HCT116 (cell line): ENCODE results near the gene SPIRE1. TPM values are rescaled to one million over a fixed set of nuclear protein-coding genes. Genes with fewer than 3 reads are reported as not detected.

Experiments used
- ATAC-seq: fragments of 200-7000 bp; cut with Tn5 transposase; 2 replicates; pipeline ENCODE4 v1.9.1; 2020; ENCODE audit warnings: mild to moderate bottlenecking, moderate library complexity
- BruUV-seq: library from RNA; stranded (reverse); fragments of 400-500 nt; replicated peaks from 2 replicates; lab custom pipeline; 2021; lab: Mats Ljungman, UMichigan
- CTCF ChIA-PET: fragments of 300-600 bp; sonication (Branson Sonifier 250); formaldehyde crosslinking; loops from one replicate; lab custom pipeline; 2021; ENCODE audit warnings: antibody characterized with exemption; lab: Charles Lee
- POLR2A ChIA-PET: fragments of 300-600, 350-600 bp; sonication (Branson Sonifier 250); formaldehyde crosslinking; loops from one replicate; lab custom pipeline; 2021; ENCODE audit warnings: antibody characterized with exemption; lab: Charles Lee
- RAD21 ChIA-PET, 2 experiments: fragments of 300-600 bp; sonication (Branson Sonifier 250); formaldehyde crosslinking; loops; one replicate each; lab custom pipeline; 2023; ENCODE audit warnings: low total read pairs in 2 of 2; ENCODE audit not compliant: uncharacterized antibody in 2 of 2, unreplicated experiment in 2 of 2, low non-redundant PET in 1 of 2; lab: Charles Lee
- DNase-seq: peaks from one replicate; pipeline ENCODE4 v3.0.0-alpha.2; 2010; ENCODE audit warnings: low read depth, low spot score
- H2AFZ ChIP-seq: fragments of 200-600 bp; shearing (Covaris generic), sonication (generic); 2 replicates; pipeline ENCODE4 v1.6.1; 2017; ENCODE audit warnings: low read depth, mixed run types, mixed read lengths, antibody characterized with exemption, low read length; ENCODE audit not compliant: poor library complexity, severe bottlenecking
- H3K27ac ChIP-seq: 2 replicates; pipeline ENCODE4 v1.5.1; 2012; ENCODE audit warnings: low read depth, low read length
- H3K27me3 ChIP-seq: fragments of 200-600 bp; sonication (generic); 2 replicates; pipeline ENCODE4 v1.6.1; 2016; ENCODE audit warnings: mixed run types, low read length, mixed read lengths; ENCODE audit not compliant: insufficient read depth
- H3K36me3 ChIP-seq, 2 experiments: fragments of 200-500 bp in 1 of 2; fragments of 200-600 bp in 1 of 2; sonication (Bioruptor generic) in 1 of 2; sonication (generic) in 1 of 2; 2 replicates each; pipeline versions ENCODE4 v1.5.1 to v1.6.1; 2014 to 2016; ENCODE audit warnings: low read length in 2 of 2, inconsistent platforms in 1 of 2, mixed read lengths in 1 of 2, mixed run types in 1 of 2; ENCODE audit not compliant: insufficient read depth in 2 of 2, control insufficient read depth in 1 of 2
- H3K4me1 ChIP-seq, 2 experiments: fragments of 200-600 bp in 1 of 2; sonication (generic) in 1 of 2; 2 replicates each; pipeline versions ENCODE4 v1.5.1 to v1.6.1; 2012 to 2017; ENCODE audit warnings: low read length in 2 of 2, inconsistent platforms in 1 of 2, mild to moderate bottlenecking in 1 of 2, mixed read lengths in 1 of 2, mixed run types in 1 of 2, moderate library complexity in 1 of 2; ENCODE audit not compliant: insufficient read depth in 2 of 2, control insufficient read depth in 1 of 2
- H3K4me2 ChIP-seq: fragments of 200-600 bp; sonication (generic); 2 replicates; pipeline ENCODE4 v1.6.1; 2017; ENCODE audit warnings: mixed run types, low read length, mixed read lengths
- H3K4me3 ChIP-seq, 2 experiments: fragments of 200-600 bp in 1 of 2; sonication (generic) in 1 of 2; replicated peaks in 1 of 2; 2 replicates each; pipeline ENCODE4 v1.5.1; 2011 to 2016; ENCODE audit warnings: low read length in 2 of 2, control low read depth in 1 of 2, low read depth in 1 of 2, mild to moderate bottlenecking in 1 of 2, mixed read lengths in 1 of 2, mixed run types in 1 of 2
- H3K79me2 ChIP-seq: fragments of 200-600 bp; sonication (generic); 2 replicates; pipeline ENCODE4 v1.6.1; 2017; ENCODE audit warnings: mild to moderate bottlenecking, mixed run types, low read length, moderate library complexity, mixed read lengths; ENCODE audit not compliant: insufficient read depth
- H3K9ac ChIP-seq: fragments of 200-600 bp; sonication (generic); 2 replicates; pipeline ENCODE4 v1.6.1; 2016; ENCODE audit warnings: low read length, mixed read lengths
- H3K9me2 ChIP-seq: fragments of 200-600 bp; sonication (generic), shearing (Covaris generic); 2 replicates; pipeline ENCODE4 v1.6.1; 2017; ENCODE audit warnings: mixed run types, mild to moderate bottlenecking, moderate library complexity; ENCODE audit not compliant: insufficient read depth
- H3K9me3 ChIP-seq, 2 experiments: fragments of 200-500 bp in 1 of 2; fragments of 200-600 bp in 1 of 2; sonication (Bioruptor generic) in 1 of 2; sonication (generic) in 1 of 2; 2 replicates each; pipeline ENCODE4 v1.6.1; 2014 to 2017; ENCODE audit warnings: low read length in 2 of 2, mixed read lengths in 2 of 2, inconsistent platforms in 1 of 2, low read depth in 1 of 2, mild to moderate bottlenecking in 1 of 2, mixed run types in 1 of 2, moderate library complexity in 1 of 2; ENCODE audit not compliant: control insufficient read depth in 1 of 2, insufficient read depth in 1 of 2
- H4K20me1 ChIP-seq: fragments of 200-600 bp; sonication (generic), shearing (Covaris generic); 2 replicates; pipeline ENCODE4 v1.6.1; 2017; ENCODE audit warnings: mixed run types, mild to moderate bottlenecking, moderate library complexity; ENCODE audit not compliant: insufficient read depth
- CBX3 ChIP-seq: IDR thresholded peaks from 2 replicates; pipeline ENCODE4 v1.6.1; 2012; ENCODE audit warnings: low read depth
- CEBPB ChIP-seq: IDR thresholded peaks from 2 replicates; pipeline ENCODE4 v1.6.1; 2012; ENCODE audit warnings: low read depth
- EGR1 ChIP-seq: IDR thresholded peaks from 2 replicates; pipeline ENCODE4 v1.6.1; 2012; ENCODE audit warnings: low read depth
- EZH2phosphoT487 ChIP-seq: fragments of 200-600 bp; IDR thresholded peaks from 2 replicates; pipeline ENCODE4 v1.6.1; 2018; ENCODE audit warnings: antibody characterized with exemption, borderline replicate concordance
- FOSL1 ChIP-seq: IDR thresholded peaks from 2 replicates; pipeline ENCODE4 v1.6.1; 2012; ENCODE audit warnings: low read depth
- JUND ChIP-seq: IDR thresholded peaks from 2 replicates; pipeline ENCODE4 v1.6.1; 2012
- POLR2A ChIP-seq: IDR thresholded peaks from 2 replicates; pipeline ENCODE4 v1.7.0; 2011; ENCODE audit warnings: borderline replicate concordance; ENCODE audit not compliant: insufficient read depth, insufficient read length; ENCODE audit errors: extremely low read depth
- POLR2AphosphoS5 ChIP-seq: IDR thresholded peaks from 2 replicates; pipeline ENCODE4 v1.6.1; 2011; ENCODE audit warnings: mild to moderate bottlenecking, low read depth, low read length, moderate library complexity
- SP1 ChIP-seq: IDR thresholded peaks from 2 replicates; pipeline ENCODE4 v1.6.1; 2012; ENCODE audit warnings: low read depth
- SRF ChIP-seq: IDR thresholded peaks from 2 replicates; pipeline ENCODE4 v1.6.1; 2012; ENCODE audit warnings: low read depth
- TCF7L2 ChIP-seq: IDR thresholded peaks from 2 replicates; pipeline ENCODE4 v1.7.0; 2011; ENCODE audit warnings: borderline replicate concordance, inconsistent platforms; ENCODE audit not compliant: insufficient read depth, insufficient read length; ENCODE audit errors: extremely low read depth
- YY1 ChIP-seq: IDR thresholded peaks from 2 replicates; pipeline ENCODE4 v1.6.1; 2011; ENCODE audit warnings: low read length, low read depth, moderate library complexity, mild to moderate bottlenecking; ENCODE audit not compliant: insufficient replicate concordance; ENCODE audit errors: extremely low read depth
- ZNF274 ChIP-seq: fragments of 200-500 bp; sonication (Bioruptor generic); IDR thresholded peaks from 2 replicates; pipeline ENCODE4 v1.6.1; 2014; ENCODE audit warnings: mild to moderate bottlenecking, low read depth, low read length, inconsistent platforms
- intact Hi-C: fragments of 100-400 bp; cut with micrococcal nuclease; formaldehyde crosslinking; loops from 2 replicates; pipeline ENCODE4 v1.10.0; 2022
- total RNA-seq: library from RNA; stranded (reverse); gene quantifications from one replicate; pipeline ENCODE4 v1.2.1, GENCODE V29; 2021; ENCODE audit not compliant: unreplicated experiment
- TF ChIP-seq, protein P1 (sequence below): IDR thresholded peaks from 2 replicates; pipeline ENCODE4 v1.6.1; 2012; ENCODE audit warnings: low read depth
- TF ChIP-seq, protein P2 (sequence below): IDR thresholded peaks from 2 replicates; pipeline ENCODE4 v1.6.1; 2011; ENCODE audit warnings: mild to moderate bottlenecking, low read length, moderate library complexity; ENCODE audit not compliant: insufficient replicate concordance; ENCODE audit errors: extremely low read depth
- TF ChIP-seq, protein P3 (sequence below): IDR thresholded peaks from 2 replicates; pipeline ENCODE4 v1.6.1; 2012
- TF ChIP-seq, protein P4 (sequence below), 3 experiments: fragments of 200-600 bp in 1 of 3; sonication (generic) in 1 of 3; IDR thresholded peaks in 2 of 3; conservative IDR thresholded peaks in 1 of 3; 2 replicates each; pipeline ENCODE4 v1.5.1; 2012 to 2017; ENCODE audit warnings: low read depth in 2 of 3, low read length in 2 of 3, antibody characterized with exemption in 1 of 3, borderline replicate concordance in 1 of 3, control low read depth in 1 of 3, mild to moderate bottlenecking in 1 of 3, mixed read lengths in 1 of 3, mixed run types in 1 of 3, moderate library complexity in 1 of 3; ENCODE audit not compliant: insufficient read depth in 1 of 3
- TF ChIP-seq, protein P5 (sequence below): IDR thresholded peaks from 2 replicates; pipeline ENCODE4 v1.6.1; 2012

Gene SPIRE1
- total RNA-seq, 1 experiment from 2014 or later: 26.6 TPM

DNA sequence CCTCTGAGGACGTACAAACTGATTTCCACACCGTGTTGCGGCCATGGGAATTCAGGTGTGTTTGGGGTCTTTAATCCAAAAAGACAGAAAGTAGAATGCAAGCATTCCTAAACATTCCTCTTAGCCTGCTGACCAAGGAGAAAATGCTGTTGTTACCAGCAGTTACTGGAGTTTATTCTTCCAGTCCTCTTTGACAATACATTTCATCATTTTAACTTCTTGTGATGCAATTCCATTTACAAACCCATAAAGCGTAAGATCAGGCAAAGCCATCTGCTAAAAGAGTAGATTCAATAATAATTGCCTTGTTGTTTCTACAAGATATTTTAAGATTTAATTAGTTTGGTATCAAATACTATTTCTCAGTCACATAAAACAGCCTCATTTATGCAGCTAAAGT is 32.7 kb downstream of the SPIRE1 start:
- H3K4me1 ChIP-seq: 0 out of 4 replicates have a peak, but pooled peaks cover 0 to 6% of the 10 kb centered on the region in 2 experiments
- ChIA-PET CTCF (no interaction called here), RAD21 (no interaction called here), POLR2A (no interaction called here)
- no peaks in the 10 kb centered on the region for H3K27me3 ChIP-seq
- H3K27ac ChIP-seq: no peak overlapping the region
- no peak for DNase-seq
- H3K36me3 ChIP-seq: no peaks in the 10 kb centered on the region
- no peaks in the 10 kb centered on the region for H3K79me2 ChIP-seq
- ATAC-seq: no peak
- no peaks in the 10 kb centered on the region for H3K9me3 ChIP-seq
- H4K20me1 ChIP-seq: no peaks in the 10 kb centered on the region
- no TSS peak for BruUV-seq
- no peaks in the 10 kb centered on the region for H3K9me2 ChIP-seq
- TF ChIP-seq TCF7L2 (no peak), CBX3 (no peak), FOSL1 (no peak), SRF (no peak), JUND (no peak), EGR1 (no peak), CEBPB (no peak), ZNF274 (no peak), SP1 (no peak), POLR2AphosphoS5 (no peak), YY1 (no peak), EZH2phosphoT487 (no peak), POLR2A (no peak)
- TF ChIP-seq, protein P1, sequence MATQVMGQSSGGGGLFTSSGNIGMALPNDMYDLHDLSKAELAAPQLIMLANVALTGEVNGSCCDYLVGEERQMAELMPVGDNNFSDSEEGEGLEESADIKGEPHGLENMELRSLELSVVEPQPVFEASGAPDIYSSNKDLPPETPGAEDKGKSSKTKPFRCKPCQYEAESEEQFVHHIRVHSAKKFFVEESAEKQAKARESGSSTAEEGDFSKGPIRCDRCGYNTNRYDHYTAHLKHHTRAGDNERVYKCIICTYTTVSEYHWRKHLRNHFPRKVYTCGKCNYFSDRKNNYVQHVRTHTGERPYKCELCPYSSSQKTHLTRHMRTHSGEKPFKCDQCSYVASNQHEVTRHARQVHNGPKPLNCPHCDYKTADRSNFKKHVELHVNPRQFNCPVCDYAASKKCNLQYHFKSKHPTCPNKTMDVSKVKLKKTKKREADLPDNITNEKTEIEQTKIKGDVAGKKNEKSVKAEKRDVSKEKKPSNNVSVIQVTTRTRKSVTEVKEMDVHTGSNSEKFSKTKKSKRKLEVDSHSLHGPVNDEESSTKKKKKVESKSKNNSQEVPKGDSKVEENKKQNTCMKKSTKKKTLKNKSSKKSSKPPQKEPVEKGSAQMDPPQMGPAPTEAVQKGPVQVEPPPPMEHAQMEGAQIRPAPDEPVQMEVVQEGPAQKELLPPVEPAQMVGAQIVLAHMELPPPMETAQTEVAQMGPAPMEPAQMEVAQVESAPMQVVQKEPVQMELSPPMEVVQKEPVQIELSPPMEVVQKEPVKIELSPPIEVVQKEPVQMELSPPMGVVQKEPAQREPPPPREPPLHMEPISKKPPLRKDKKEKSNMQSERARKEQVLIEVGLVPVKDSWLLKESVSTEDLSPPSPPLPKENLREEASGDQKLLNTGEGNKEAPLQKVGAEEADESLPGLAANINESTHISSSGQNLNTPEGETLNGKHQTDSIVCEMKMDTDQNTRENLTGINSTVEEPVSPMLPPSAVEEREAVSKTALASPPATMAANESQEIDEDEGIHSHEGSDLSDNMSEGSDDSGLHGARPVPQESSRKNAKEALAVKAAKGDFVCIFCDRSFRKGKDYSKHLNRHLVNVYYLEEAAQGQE: no peak
- TF ChIP-seq, protein P2, sequence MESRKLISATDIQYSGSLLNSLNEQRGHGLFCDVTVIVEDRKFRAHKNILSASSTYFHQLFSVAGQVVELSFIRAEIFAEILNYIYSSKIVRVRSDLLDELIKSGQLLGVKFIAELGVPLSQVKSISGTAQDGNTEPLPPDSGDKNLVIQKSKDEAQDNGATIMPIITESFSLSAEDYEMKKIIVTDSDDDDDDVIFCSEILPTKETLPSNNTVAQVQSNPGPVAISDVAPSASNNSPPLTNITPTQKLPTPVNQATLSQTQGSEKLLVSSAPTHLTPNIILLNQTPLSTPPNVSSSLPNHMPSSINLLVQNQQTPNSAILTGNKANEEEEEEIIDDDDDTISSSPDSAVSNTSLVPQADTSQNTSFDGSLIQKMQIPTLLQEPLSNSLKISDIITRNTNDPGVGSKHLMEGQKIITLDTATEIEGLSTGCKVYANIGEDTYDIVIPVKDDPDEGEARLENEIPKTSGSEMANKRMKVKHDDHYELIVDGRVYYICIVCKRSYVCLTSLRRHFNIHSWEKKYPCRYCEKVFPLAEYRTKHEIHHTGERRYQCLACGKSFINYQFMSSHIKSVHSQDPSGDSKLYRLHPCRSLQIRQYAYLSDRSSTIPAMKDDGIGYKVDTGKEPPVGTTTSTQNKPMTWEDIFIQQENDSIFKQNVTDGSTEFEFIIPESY: no peak
- TF ChIP-seq, protein P3, sequence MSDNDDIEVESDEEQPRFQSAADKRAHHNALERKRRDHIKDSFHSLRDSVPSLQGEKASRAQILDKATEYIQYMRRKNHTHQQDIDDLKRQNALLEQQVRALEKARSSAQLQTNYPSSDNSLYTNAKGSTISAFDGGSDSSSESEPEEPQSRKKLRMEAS: no peak
- TF ChIP-seq, protein P4, sequence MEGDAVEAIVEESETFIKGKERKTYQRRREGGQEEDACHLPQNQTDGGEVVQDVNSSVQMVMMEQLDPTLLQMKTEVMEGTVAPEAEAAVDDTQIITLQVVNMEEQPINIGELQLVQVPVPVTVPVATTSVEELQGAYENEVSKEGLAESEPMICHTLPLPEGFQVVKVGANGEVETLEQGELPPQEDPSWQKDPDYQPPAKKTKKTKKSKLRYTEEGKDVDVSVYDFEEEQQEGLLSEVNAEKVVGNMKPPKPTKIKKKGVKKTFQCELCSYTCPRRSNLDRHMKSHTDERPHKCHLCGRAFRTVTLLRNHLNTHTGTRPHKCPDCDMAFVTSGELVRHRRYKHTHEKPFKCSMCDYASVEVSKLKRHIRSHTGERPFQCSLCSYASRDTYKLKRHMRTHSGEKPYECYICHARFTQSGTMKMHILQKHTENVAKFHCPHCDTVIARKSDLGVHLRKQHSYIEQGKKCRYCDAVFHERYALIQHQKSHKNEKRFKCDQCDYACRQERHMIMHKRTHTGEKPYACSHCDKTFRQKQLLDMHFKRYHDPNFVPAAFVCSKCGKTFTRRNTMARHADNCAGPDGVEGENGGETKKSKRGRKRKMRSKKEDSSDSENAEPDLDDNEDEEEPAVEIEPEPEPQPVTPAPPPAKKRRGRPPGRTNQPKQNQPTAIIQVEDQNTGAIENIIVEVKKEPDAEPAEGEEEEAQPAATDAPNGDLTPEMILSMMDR (IDR thresholded peaks at IDR 0.05 in 2 of 3, conservative IDR thresholded peaks at IDR 0.05 in 1 of 3; ENCODE audit: borderline replicate concordance in 1 of 3, insufficient read depth in 1 of 3, low read depth in 2 of 3, low read length in 2 of 3): no peak
- TF ChIP-seq, protein P5, sequence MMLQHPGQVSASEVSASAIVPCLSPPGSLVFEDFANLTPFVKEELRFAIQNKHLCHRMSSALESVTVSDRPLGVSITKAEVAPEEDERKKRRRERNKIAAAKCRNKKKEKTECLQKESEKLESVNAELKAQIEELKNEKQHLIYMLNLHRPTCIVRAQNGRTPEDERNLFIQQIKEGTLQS: no peak
- H3K4me3 ChIP-seq: no peak overlapping the region
- H2AFZ ChIP-seq: no peak overlapping the region
- H3K4me2 ChIP-seq: no peak overlapping the region
- intact Hi-C loops: no loop called here
- no peak overlapping the region for H3K9ac ChIP-seq
